ENCODE results near the gene MACROH2A1.

The MACROH2A1 gene

GRCh38 chr5:135383803-135384495 lies 15.1 kb downstream of the MACROH2A1 start:
- TF ChIP-seq ARNTL (CRISPR knock-in tag; IDR thresholded peaks at IDR 0.05; ENCODE audit: borderline replicate concordance, low read depth) (no peak), ESRRG (CRISPR knock-in tag; IDR thresholded peaks at IDR 0.05) (no peak), BACH2 (CRISPR knock-in tag; IDR thresholded peaks at IDR 0.05; ENCODE audit: borderline replicate concordance) (no peak), PPARA (CRISPR knock-in tag; IDR thresholded peaks at IDR 0.05; ENCODE audit: borderline replicate concordance) (no peak), TOX (CRISPR knock-in tag; IDR thresholded peaks at IDR 0.05; ENCODE audit: borderline replicate concordance) (no peak), ZNF565 (CRISPR knock-in tag; conservative IDR thresholded peaks at IDR 0.05; ENCODE audit: low read depth) (no peak), ZFP3 (CRISPR knock-in tag; IDR thresholded peaks at IDR 0.05) (no peak), GLIS3 (CRISPR knock-in tag; IDR thresholded peaks at IDR 0.05) (no peak), PATZ1 (CRISPR knock-in tag; IDR thresholded peaks at IDR 0.05; ENCODE audit: borderline replicate concordance) (no peak)
- ATAC-seq = no peak

DNA sequence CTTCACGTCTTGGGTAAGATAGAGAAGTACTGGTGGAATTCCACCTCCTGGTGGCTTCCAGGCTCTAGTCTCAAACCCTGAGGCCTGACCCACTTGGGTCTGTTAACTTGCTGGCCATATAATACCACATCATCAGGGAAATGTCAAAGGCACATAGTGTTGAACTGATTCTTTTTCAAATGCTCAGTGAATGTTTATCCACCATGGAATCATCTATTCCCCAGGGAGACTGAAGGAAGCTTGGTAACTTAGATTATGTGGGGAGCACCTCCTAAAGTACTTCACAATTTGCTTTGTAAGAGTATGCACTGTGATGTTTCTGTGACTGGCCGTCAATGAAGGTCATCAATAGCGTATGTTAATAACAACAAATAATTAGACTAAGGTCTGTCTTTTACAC lies 16.1 kb downstream of the MACROH2A1 start:
- TF ChIP-seq ZNF565 (CRISPR knock-in tag; conservative IDR thresholded peaks at IDR 0.05; ENCODE audit: low read depth) (no peak), ZFP3 (CRISPR knock-in tag; IDR thresholded peaks at IDR 0.05) (no peak), TOX (CRISPR knock-in tag; IDR thresholded peaks at IDR 0.05; ENCODE audit: borderline replicate concordance) (no peak), ARNTL (CRISPR knock-in tag; IDR thresholded peaks at IDR 0.05; ENCODE audit: borderline replicate concordance, low read depth) (no peak), ZFP30 (CRISPR knock-in tag; IDR thresholded peaks at IDR 0.05) (no peak), ZC3H10 (CRISPR knock-in tag; IDR thresholded peaks at IDR 0.05) (no peak), ISL1 (CRISPR knock-in tag; IDR thresholded peaks at IDR 0.05) (no peak), SNAI2 (CRISPR knock-in tag; IDR thresholded peaks at IDR 0.05) (no peak), OSR1 (CRISPR knock-in tag; IDR thresholded peaks at IDR 0.05) (no peak), ZNF70 (CRISPR knock-in tag; IDR thresholded peaks at IDR 0.05) (no peak), TSHZ2 (CRISPR knock-in tag; IDR thresholded peaks at IDR 0.05) (no peak), CSDC2 (CRISPR knock-in tag; IDR thresholded peaks at IDR 0.05) (no peak), GLIS3 (CRISPR knock-in tag; IDR thresholded peaks at IDR 0.05) (no peak), CSRNP3 (CRISPR knock-in tag; IDR thresholded peaks at IDR 0.05) (no peak), PATZ1 (CRISPR knock-in tag; IDR thresholded peaks at IDR 0.05; ENCODE audit: borderline replicate concordance) (no peak), BACH2 (CRISPR knock-in tag; IDR thresholded peaks at IDR 0.05; ENCODE audit: borderline replicate concordance) (no peak)
- no peak for ATAC-seq

GRCh38 chr5:135382106-135382790 lies 16.8 kb downstream of the MACROH2A1 start:
- ATAC-seq = no peak
- TF ChIP-seq, protein P1, sequence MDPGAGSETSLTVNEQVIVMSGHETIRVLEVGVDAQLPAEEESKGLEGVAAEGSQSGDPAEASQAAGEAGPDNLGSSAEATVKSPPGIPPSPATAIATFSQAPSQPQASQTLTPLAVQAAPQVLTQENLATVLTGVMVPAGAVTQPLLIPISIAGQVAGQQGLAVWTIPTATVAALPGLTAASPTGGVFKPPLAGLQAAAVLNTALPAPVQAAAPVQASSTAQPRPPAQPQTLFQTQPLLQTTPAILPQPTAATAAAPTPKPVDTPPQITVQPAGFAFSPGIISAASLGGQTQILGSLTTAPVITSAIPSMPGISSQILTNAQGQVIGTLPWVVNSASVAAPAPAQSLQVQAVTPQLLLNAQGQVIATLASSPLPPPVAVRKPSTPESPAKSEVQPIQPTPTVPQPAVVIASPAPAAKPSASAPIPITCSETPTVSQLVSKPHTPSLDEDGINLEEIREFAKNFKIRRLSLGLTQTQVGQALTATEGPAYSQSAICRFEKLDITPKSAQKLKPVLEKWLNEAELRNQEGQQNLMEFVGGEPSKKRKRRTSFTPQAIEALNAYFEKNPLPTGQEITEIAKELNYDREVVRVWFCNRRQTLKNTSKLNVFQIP (CRISPR knock-in tag; IDR thresholded peaks at IDR 0.05; ENCODE audit: borderline replicate concordance, low read depth) = no peak
- TF ChIP-seq BACH2 (CRISPR knock-in tag; IDR thresholded peaks at IDR 0.05; ENCODE audit: borderline replicate concordance) (no peak), OSR1 (CRISPR knock-in tag; IDR thresholded peaks at IDR 0.05) (no peak), TCF4 (CRISPR knock-in tag; IDR thresholded peaks at IDR 0.05; ENCODE audit: borderline replicate concordance) (no peak), ZNF70 (CRISPR knock-in tag; IDR thresholded peaks at IDR 0.05) (no peak), ISL1 (CRISPR knock-in tag; IDR thresholded peaks at IDR 0.05) (no peak), TOX (CRISPR knock-in tag; IDR thresholded peaks at IDR 0.05; ENCODE audit: borderline replicate concordance) (no peak), PATZ1 (CRISPR knock-in tag; IDR thresholded peaks at IDR 0.05; ENCODE audit: borderline replicate concordance) (no peak), ZNF8 (CRISPR knock-in tag; IDR thresholded peaks at IDR 0.05) (no peak), ZFP3 (CRISPR knock-in tag; IDR thresholded peaks at IDR 0.05) (no peak), CSRNP3 (CRISPR knock-in tag; IDR thresholded peaks at IDR 0.05) (no peak), SNAI2 (CRISPR knock-in tag; IDR thresholded peaks at IDR 0.05) (no peak), ZC3H10 (CRISPR knock-in tag; IDR thresholded peaks at IDR 0.05) (no peak), ESRRG (CRISPR knock-in tag; IDR thresholded peaks at IDR 0.05) (no peak)

All from SK-N-SH treated with all-trans-retinoic acid at 6 μM for 48 hours (cell line).